Measurements from ENCODE around the gene MED17.

Gene MED17

DNA sequence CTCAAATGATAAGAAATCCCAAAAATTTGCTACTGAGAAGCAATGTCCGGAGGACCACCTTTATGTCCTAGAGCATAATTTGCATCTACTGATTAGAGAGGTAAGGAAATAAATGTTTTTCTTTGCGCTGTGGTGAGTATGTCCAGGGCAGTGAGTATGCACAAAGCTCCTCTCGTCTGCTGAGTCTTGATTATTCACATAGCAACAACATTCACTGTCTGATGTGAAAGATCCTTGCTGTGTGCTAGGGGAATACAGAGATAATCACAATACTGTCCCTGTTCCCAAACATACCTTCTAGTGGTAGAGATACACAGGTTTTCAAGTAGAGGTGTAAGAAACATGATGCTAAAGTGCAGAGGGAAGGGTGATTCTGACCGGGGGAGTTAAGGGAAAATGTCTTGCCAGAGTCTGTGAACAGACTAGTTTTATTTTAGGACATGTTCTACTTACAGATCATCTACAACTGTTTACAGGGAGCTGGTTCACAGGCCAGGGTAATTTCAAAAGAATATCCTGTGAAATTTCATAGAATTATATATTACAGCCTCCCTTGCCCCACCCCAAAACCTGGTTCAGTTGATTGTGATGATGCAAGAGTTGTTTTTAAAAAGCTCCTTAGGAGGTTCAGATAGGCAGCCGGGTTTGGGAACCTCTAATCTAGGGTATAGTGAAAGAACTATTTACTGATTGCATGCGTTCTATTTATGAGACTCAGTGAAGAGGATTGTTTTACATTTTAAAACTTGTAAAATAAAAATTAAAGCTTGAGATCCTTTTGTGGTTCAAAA lies 12.6 kb downstream of the MED17 start:
- H3K36me3 ChIP-seq (ENCODE audit: insufficient read depth, insufficient read length, low read length), result peaks cover 84% of the 10 kb centered on the region
- TF ChIP-seq SUZ12 (IDR thresholded peaks at IDR 0.05; ENCODE audit: extremely low read depth, insufficient read depth, insufficient read length), result no peak
- no peak for TF ChIP-seq ZNF274 (IDR thresholded peaks at IDR 0.05; ENCODE audit: low read depth, low read length)
- TF ChIP-seq YY1 (IDR thresholded peaks at IDR 0.05; ENCODE audit: insufficient read depth, insufficient read length), result no peak
- H3K9ac ChIP-seq (ENCODE audit: insufficient read length, low read depth), result no peak overlapping the region

GRCh38 chr11:93801366-93801765 lies 17.3 kb downstream of the MED17 start:
- no peak overlapping the region for H3K9ac ChIP-seq (ENCODE audit: insufficient read length, low read depth)
- TF ChIP-seq SUZ12 (IDR thresholded peaks at IDR 0.05; ENCODE audit: extremely low read depth, insufficient read depth, insufficient read length), result no peak
- TF ChIP-seq YY1 (IDR thresholded peaks at IDR 0.05; ENCODE audit: insufficient read depth, insufficient read length), result no peak
- TF ChIP-seq ZNF274 (IDR thresholded peaks at IDR 0.05; ENCODE audit: low read depth, low read length), result no peak
- no peaks in the 10 kb centered on the region for H3K27me3 ChIP-seq (ENCODE audit: insufficient read depth, insufficient read length)

More for the DNA sequence above, 12.6 kb downstream of the MED17 start:
- no peak for DNase-seq (ENCODE audit: low read depth, low spot score)
- Histone ChIP-seq H3K4me1 (ENCODE audit: insufficient read depth, insufficient read length) (no peaks in the 10 kb centered on the region), H3K27me3 (ENCODE audit: insufficient read depth, insufficient read length) (no peaks in the 10 kb centered on the region), H3K9me3 (ENCODE audit: insufficient read depth, low read length) (no peaks in the 10 kb centered on the region), H3K4me3 (ENCODE audit: insufficient read length, low read depth) (no peak overlapping the region)

GRCh38 chr11:93804879-93805278 lies 20.8 kb downstream of the MED17 start:
- TF ChIP-seq ZNF274 (IDR thresholded peaks at IDR 0.05; ENCODE audit: low read depth, low read length) (no peak), SUZ12 (IDR thresholded peaks at IDR 0.05; ENCODE audit: extremely low read depth, insufficient read depth, insufficient read length) (no peak), YY1 (IDR thresholded peaks at IDR 0.05; ENCODE audit: insufficient read depth, insufficient read length) (no peak)
- Histone ChIP-seq H3K27me3 (ENCODE audit: insufficient read depth, insufficient read length) (no peaks in the 10 kb centered on the region), H3K9me3 (ENCODE audit: insufficient read depth, low read length) (no peaks in the 10 kb centered on the region), H3K4me3 (ENCODE audit: insufficient read length, low read depth) (no peak overlapping the region), H3K4me1 (ENCODE audit: insufficient read depth, insufficient read length) (no peaks in the 10 kb centered on the region), H3K9ac (ENCODE audit: insufficient read length, low read depth) (no peak overlapping the region), H3K36me3 (ENCODE audit: insufficient read depth, insufficient read length, low read length) (peaks cover 84% of the 10 kb centered on the region)
- DNase-seq (ENCODE audit: low read depth, low spot score), result no peak

More at GRCh38 chr11:93801366-93801765, 17.3 kb downstream of the MED17 start:
- DNase-seq (ENCODE audit: low read depth, low spot score), result no peak
- Histone ChIP-seq H3K36me3 (ENCODE audit: insufficient read depth, insufficient read length, low read length) (peaks cover 82% of the 10 kb centered on the region), H3K4me1 (ENCODE audit: insufficient read depth, insufficient read length) (no peaks in the 10 kb centered on the region), H3K4me3 (ENCODE audit: insufficient read length, low read depth) (no peak overlapping the region), H3K9me3 (ENCODE audit: insufficient read depth, low read length) (no peaks in the 10 kb centered on the region)

GRCh38 chr11:93807980-93808379 lies 23.9 kb downstream of the MED17 start:
- Histone ChIP-seq H3K4me1 (ENCODE audit: insufficient read depth, insufficient read length) (no peaks in the 10 kb centered on the region), H3K27me3 (ENCODE audit: insufficient read depth, insufficient read length) (no peaks in the 10 kb centered on the region), H3K36me3 (ENCODE audit: insufficient read depth, insufficient read length, low read length) (peaks cover 87% of the 10 kb centered on the region), H3K4me3 (ENCODE audit: insufficient read length, low read depth) (no peak overlapping the region), H3K9me3 (ENCODE audit: insufficient read depth, low read length) (no peaks in the 10 kb centered on the region), H3K9ac (ENCODE audit: insufficient read length, low read depth) (no peak overlapping the region)
- no peak for TF ChIP-seq YY1 (IDR thresholded peaks at IDR 0.05; ENCODE audit: insufficient read depth, insufficient read length)
- no peak for TF ChIP-seq SUZ12 (IDR thresholded peaks at IDR 0.05; ENCODE audit: extremely low read depth, insufficient read depth, insufficient read length)
- no peak for TF ChIP-seq ZNF274 (IDR thresholded peaks at IDR 0.05; ENCODE audit: low read depth, low read length)
- DNase-seq (ENCODE audit: low read depth, low spot score), result no peak

- H3K4me3 ChIP-seq (ENCODE audit: insufficient read length, low read depth), result no peak overlapping the region
- DNase-seq (ENCODE audit: low read depth, low spot score), result no peak
- H3K4me1 ChIP-seq (ENCODE audit: insufficient read depth, insufficient read length), result no peaks in the 10 kb centered on the region
- H3K9me3 ChIP-seq (ENCODE audit: insufficient read depth, low read length), result no peaks in the 10 kb centered on the region
- peaks cover 67% of the 10 kb centered on the region for H3K36me3 ChIP-seq (ENCODE audit: insufficient read depth, insufficient read length, low read length)
- H3K27me3 ChIP-seq (ENCODE audit: insufficient read depth, insufficient read length), result no peaks in the 10 kb centered on the region
- TF ChIP-seq YY1 (IDR thresholded peaks at IDR 0.05; ENCODE audit: insufficient read depth, insufficient read length) (no peak), ZNF274 (IDR thresholded peaks at IDR 0.05; ENCODE audit: low read depth, low read length) (no peak), SUZ12 (IDR thresholded peaks at IDR 0.05; ENCODE audit: extremely low read depth, insufficient read depth, insufficient read length) (no peak)
- H3K9ac ChIP-seq (ENCODE audit: insufficient read length, low read depth), result no peak overlapping the region
These were observed 29.9 kb downstream of the MED17 start for GRCh38 chr11:93813974-93814373.

- Histone ChIP-seq H3K36me3 (ENCODE audit: insufficient read depth, insufficient read length, low read length) (peaks cover 55% of the 10 kb centered on the region), H3K4me3 (ENCODE audit: insufficient read length, low read depth) (no peak overlapping the region), H3K4me1 (ENCODE audit: insufficient read depth, insufficient read length) (peaks cover 6% of the 10 kb centered on the region), H3K9ac (ENCODE audit: insufficient read length, low read depth) (no peak overlapping the region), H3K27me3 (ENCODE audit: insufficient read depth, insufficient read length) (no peaks in the 10 kb centered on the region), H3K9me3 (ENCODE audit: insufficient read depth, low read length) (no peaks in the 10 kb centered on the region)
- no peak for TF ChIP-seq ZNF274 (IDR thresholded peaks at IDR 0.05; ENCODE audit: low read depth, low read length)
- TF ChIP-seq YY1 (IDR thresholded peaks at IDR 0.05; ENCODE audit: insufficient read depth, insufficient read length), result no peak
- TF ChIP-seq SUZ12 (IDR thresholded peaks at IDR 0.05; ENCODE audit: extremely low read depth, insufficient read depth, insufficient read length), result no peak
- DNase-seq (ENCODE audit: low read depth, low spot score), result no peak
These were observed 31.0 kb downstream of the MED17 start for GRCh38 chr11:93814966-93815633.
